DOHH2 (cell line): Measurements from ENCODE around the gene PLEKHG7.

ENCODE experiments used
- H3F3A ChIP-seq: fragments of 200-600 bp; sonication (generic), shearing (Covaris generic); 2 replicates; pipeline ENCODE4 v1.6.0; 2016; ENCODE audit warnings: antibody characterized with exemption, mild to moderate bottlenecking; ENCODE audit not compliant: control insufficient read depth, insufficient read depth
- H3K27ac ChIP-seq: fragments of 200-600 bp; sonication (generic); 2 replicates; pipeline ENCODE4 v1.5.1; 2014; ENCODE audit warnings: low read depth, mild to moderate bottlenecking, low read length, moderate library complexity
- H3K27me3 ChIP-seq: fragments of 200-600 bp; sonication (generic); 2 replicates; pipeline ENCODE4 v1.6.1; 2014; ENCODE audit warnings: mild to moderate bottlenecking, low read length, mixed read lengths; ENCODE audit not compliant: control insufficient read depth
- H3K36me3 ChIP-seq: fragments of 200-600 bp; sonication (generic); 2 replicates; pipeline ENCODE4 v1.6.1; 2014; ENCODE audit warnings: mild to moderate bottlenecking, low read length, moderate library complexity, mixed read lengths; ENCODE audit not compliant: control insufficient read depth
- H3K4me1 ChIP-seq: fragments of 200-600 bp; sonication (generic); 2 replicates; pipeline ENCODE4 v1.6.1; 2014; ENCODE audit warnings: mild to moderate bottlenecking, low read length, mixed read lengths; ENCODE audit not compliant: control insufficient read depth
- H3K4me2 ChIP-seq: fragments of 200-600 bp; sonication (generic); 2 replicates; pipeline ENCODE4 v1.6.0; 2014; ENCODE audit warnings: mild to moderate bottlenecking, low read length, moderate library complexity
- H3K4me3 ChIP-seq: fragments of 200-600 bp; sonication (generic); 2 replicates; pipeline ENCODE4 v1.5.1; 2014; ENCODE audit warnings: mild to moderate bottlenecking, low read length, mixed read lengths
- H3K79me2 ChIP-seq: fragments of 200-600 bp; sonication (generic); 2 replicates; pipeline ENCODE4 v1.6.1; 2014; ENCODE audit warnings: mild to moderate bottlenecking, low read length, mixed read lengths; ENCODE audit not compliant: control insufficient read depth
- H3K9me2 ChIP-seq: fragments of 200-600 bp; sonication (generic); replicated peaks from 2 replicates; pipeline ENCODE4 v1.6.1; 2014; ENCODE audit warnings: mild to moderate bottlenecking, low read length, mixed read lengths; ENCODE audit not compliant: control insufficient read depth
- H3K9me3 ChIP-seq: fragments of 200-600 bp; sonication (generic); 2 replicates; pipeline ENCODE4 v1.6.1; 2014; ENCODE audit warnings: antibody characterized with exemption, low read length, mixed read lengths; ENCODE audit not compliant: control insufficient read depth, insufficient read depth
- H4K20me1 ChIP-seq: fragments of 200-600 bp; sonication (generic); 2 replicates; pipeline ENCODE4 v1.6.0; 2014; ENCODE audit warnings: low read depth, mild to moderate bottlenecking, antibody characterized with exemption, low read length, moderate library complexity; ENCODE audit not compliant: control insufficient read depth, insufficient read depth
- EZH2phosphoT487 ChIP-seq: fragments of 200-600 bp; sonication (generic); IDR thresholded peaks from 2 replicates; pipeline ENCODE4 v1.6.1; 2017; ENCODE audit warnings: borderline replicate concordance, mild to moderate bottlenecking, antibody characterized with exemption, low read length, moderate library complexity, mixed read lengths
- TF ChIP-seq, protein P1 (sequence below): fragments of 200-600 bp; sonication (generic); IDR thresholded peaks from one replicate; pipeline ENCODE4 v1.5.1; 2014; ENCODE audit warnings: antibody characterized with exemption, mild to moderate bottlenecking, low read depth, low read length; ENCODE audit not compliant: poor library complexity, severe bottlenecking

Gene PLEKHG7

DNA sequence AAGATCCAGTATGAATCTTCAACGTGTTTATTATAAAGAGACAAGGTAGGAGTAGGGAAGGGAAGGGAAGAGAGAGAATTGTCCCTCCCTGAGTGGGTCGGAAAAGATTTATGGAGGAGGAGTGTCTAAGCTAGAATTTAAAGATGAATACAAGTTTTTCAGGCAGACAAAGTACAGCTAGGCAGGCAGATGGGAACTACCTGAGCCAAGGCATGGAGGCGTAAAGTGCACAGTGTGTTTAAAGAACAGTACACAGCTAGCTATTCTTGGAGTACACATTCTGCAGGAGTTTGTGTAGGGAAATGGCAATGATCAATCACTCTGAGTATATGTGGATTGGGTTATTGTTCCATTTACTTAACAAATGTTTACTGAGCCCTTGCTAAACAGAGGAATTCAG lies 20.1 kb downstream of the PLEKHG7 start:
- no peak for TF ChIP-seq EZH2phosphoT487
- TF ChIP-seq, protein P1, sequence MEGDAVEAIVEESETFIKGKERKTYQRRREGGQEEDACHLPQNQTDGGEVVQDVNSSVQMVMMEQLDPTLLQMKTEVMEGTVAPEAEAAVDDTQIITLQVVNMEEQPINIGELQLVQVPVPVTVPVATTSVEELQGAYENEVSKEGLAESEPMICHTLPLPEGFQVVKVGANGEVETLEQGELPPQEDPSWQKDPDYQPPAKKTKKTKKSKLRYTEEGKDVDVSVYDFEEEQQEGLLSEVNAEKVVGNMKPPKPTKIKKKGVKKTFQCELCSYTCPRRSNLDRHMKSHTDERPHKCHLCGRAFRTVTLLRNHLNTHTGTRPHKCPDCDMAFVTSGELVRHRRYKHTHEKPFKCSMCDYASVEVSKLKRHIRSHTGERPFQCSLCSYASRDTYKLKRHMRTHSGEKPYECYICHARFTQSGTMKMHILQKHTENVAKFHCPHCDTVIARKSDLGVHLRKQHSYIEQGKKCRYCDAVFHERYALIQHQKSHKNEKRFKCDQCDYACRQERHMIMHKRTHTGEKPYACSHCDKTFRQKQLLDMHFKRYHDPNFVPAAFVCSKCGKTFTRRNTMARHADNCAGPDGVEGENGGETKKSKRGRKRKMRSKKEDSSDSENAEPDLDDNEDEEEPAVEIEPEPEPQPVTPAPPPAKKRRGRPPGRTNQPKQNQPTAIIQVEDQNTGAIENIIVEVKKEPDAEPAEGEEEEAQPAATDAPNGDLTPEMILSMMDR, result no peak
- Histone ChIP-seq H3K4me1 (no peaks in the 10 kb centered on the region), H3K9me3 (no peaks in the 10 kb centered on the region), H3K4me3 (no peak overlapping the region), H4K20me1 (no peaks in the 10 kb centered on the region), H3K4me2 (no peak overlapping the region), H3K9me2 (no peaks in the 10 kb centered on the region), H3F3A (no peaks in the 10 kb centered on the region), H3K27me3 (no peaks in the 10 kb centered on the region), H3K79me2 (no peaks in the 10 kb centered on the region), H3K27ac (no peak overlapping the region), H3K36me3 (no peaks in the 10 kb centered on the region)

DNA sequence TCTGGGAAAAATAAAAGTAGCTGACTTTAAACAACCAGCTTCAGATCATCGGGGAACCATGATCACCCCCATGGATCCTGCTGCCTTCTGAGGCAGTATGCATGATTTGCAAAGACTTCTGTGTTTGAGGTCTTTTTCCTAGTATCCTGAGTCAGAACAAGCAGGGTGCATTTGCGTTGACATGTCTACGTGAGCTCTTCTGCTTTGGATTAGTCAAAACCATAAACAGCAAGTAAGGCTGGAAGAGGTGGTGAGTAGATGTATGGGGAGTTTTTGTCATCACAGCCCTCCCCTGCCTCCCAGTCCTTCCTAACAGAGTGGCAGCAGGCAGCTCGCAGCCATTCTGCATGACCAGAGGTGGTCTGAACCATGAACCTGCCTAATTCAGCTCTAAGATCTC lies 24.1 kb downstream of the PLEKHG7 start:
- H3K9me3 ChIP-seq, result no peaks in the 10 kb centered on the region
- no peak overlapping the region for H3K4me3 ChIP-seq
- no peaks in the 10 kb centered on the region for H3K9me2 ChIP-seq
- TF ChIP-seq EZH2phosphoT487, result no peak
- TF ChIP-seq, protein P1, result no peak
- H3K36me3 ChIP-seq, result no peaks in the 10 kb centered on the region
- H3K4me1 ChIP-seq, result no peaks in the 10 kb centered on the region
- no peaks in the 10 kb centered on the region for H3K79me2 ChIP-seq
- no peaks in the 10 kb centered on the region for H4K20me1 ChIP-seq
- no peaks in the 10 kb centered on the region for H3K27me3 ChIP-seq
- no peaks in the 10 kb centered on the region for H3F3A ChIP-seq
- H3K27ac ChIP-seq, result no peak overlapping the region
- no peak overlapping the region for H3K4me2 ChIP-seq

DNA sequence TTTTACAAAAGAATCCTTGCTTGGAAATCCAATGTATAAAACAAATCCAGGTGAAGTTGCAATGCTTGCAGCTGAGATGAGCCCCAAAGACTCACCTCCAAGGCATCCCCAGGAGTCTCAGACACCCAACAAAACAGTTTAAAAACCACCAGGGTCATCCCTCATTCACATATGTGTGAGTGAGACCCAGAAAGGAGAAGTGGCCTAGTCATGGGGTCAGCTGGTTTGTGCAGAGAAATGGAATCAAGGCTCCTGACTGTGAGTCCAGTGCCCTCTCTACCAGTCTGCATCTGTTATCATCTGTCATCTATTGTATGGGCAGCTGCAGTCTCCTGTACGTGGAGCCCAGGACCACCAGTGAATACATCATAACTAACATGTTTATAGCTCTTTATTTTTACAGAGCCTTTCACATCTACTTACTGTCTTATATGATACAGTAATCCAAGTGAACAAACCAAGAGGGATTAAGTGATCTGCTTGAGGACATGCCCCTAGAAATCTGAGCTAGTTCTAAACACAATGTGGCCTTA lies 27.1 kb downstream of the PLEKHG7 start:
- Histone ChIP-seq H3K9me3 (no peaks in the 10 kb centered on the region), H3K4me3 (no peak overlapping the region), H3K27me3 (peaks cover 5% of the 10 kb centered on the region; the same call in 1 of the 2 replicates), H3K27ac (no peak overlapping the region), H3K36me3 (no peaks in the 10 kb centered on the region), H4K20me1 (no peaks in the 10 kb centered on the region), H3F3A (no peaks in the 10 kb centered on the region), H3K9me2 (no peaks in the 10 kb centered on the region), H3K79me2 (no peaks in the 10 kb centered on the region), H3K4me2 (no peak overlapping the region), H3K4me1 (no peaks in the 10 kb centered on the region)
- TF ChIP-seq, protein P1, result no peak
- TF ChIP-seq EZH2phosphoT487, result no peak

DNA sequence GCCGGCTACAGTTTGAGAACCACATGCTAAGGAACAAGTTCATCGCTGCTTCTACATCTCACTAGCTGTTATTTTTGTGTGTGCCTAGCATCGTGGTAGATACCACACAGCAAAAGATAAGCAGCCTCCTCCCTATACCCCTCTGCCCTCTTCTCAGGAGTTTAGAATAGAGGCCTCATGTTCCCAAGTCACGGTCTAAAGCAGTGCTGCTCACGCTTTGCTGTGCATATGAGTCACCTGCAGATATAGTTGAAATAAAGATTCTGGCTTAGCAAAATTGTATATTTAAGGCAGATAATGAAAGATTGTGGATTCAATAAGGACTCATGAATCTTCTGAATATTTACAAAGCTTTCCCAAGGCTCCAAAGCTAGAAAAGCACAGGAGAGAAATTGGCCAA lies 28.0 kb downstream of the PLEKHG7 start:
- no peaks in the 10 kb centered on the region for H3K9me3 ChIP-seq
- H3K4me1 ChIP-seq, result no peaks in the 10 kb centered on the region
- H3K27me3 ChIP-seq, result peaks cover 5% of the 10 kb centered on the region; the same call in 1 of the 2 replicates
- no peaks in the 10 kb centered on the region for H3K9me2 ChIP-seq
- H4K20me1 ChIP-seq, result no peaks in the 10 kb centered on the region
- no peaks in the 10 kb centered on the region for H3K79me2 ChIP-seq
- H3K36me3 ChIP-seq, result no peaks in the 10 kb centered on the region
- H3F3A ChIP-seq, result no peaks in the 10 kb centered on the region
- no peak overlapping the region for H3K27ac ChIP-seq
- H3K4me2 ChIP-seq, result no peak overlapping the region
- H3K4me3 ChIP-seq, result no peak overlapping the region
- no peak for TF ChIP-seq EZH2phosphoT487
- TF ChIP-seq, protein P1, result no peak
